ENCODE results near the gene ZNF143. TPM values are rescaled to one million over a fixed set of nuclear protein-coding genes. Genes with fewer than 3 reads are reported as not detected.

ZNF143 gene
- total and polyA plus RNA-seq, 12 donors: 6.1 to 28.8 (median 17.6) TPM

GRCh38 chr11:9461063-9461759, 399 bp downstream of the ZNF143 start:
- 0% methylated on average over 57 of the region's 57 CpGs for WGBS, 2 donors
- Histone ChIP-seq H3K36me3 (peaks cover 0 to 2% (median 0%) of the 10 kb centered on the region in 9 donors), H3K27ac (peak overlapping the region; percentile 95 to 100 (median 98)), H3K9me3 (no peaks in the 10 kb centered on the region), H3K4me1 (peaks cover 3 to 29% (median 21%) of the 10 kb centered on the region in 9 donors), H3K4me3 (peak overlapping the region; percentile 52 to 99 (median 72)), H3K27me3 (no peaks in the 10 kb centered on the region)
- ATAC-seq (peak; percentile 70 to 90 (median 82)), DNase-seq (peak; percentile 91 to 92)
- TF ChIP-seq CTCF (IDR thresholded peaks at IDR 0.05): no peak
- intact Hi-C loops (cut with DNase I): loop anchor here in 5 of 10 donors (2.0 to 5.0 kb wide), 5 partner anchors 76 to 151 kb away; partner anchors contain the start of genes IPO7 (in 1 of the 5), TMEM41B (in 1 of the 5) and WEE1 (in 1 of the 5)

- ATAC-seq: no peak
- no peak for DNase-seq
- Histone ChIP-seq H3K36me3 (peaks cover 0 to 6% (median 0%) of the 10 kb centered on the region in 9 donors), H3K4me3 (peak overlapping the region; percentile 52 to 99 (median 72)), H3K4me1 (peaks cover 3 to 29% (median 21%) of the 10 kb centered on the region in 9 donors), H3K27ac (peak overlapping the region; percentile 95 to 100 (median 98)), H3K9me3 (no peaks in the 10 kb centered on the region), H3K27me3 (no peaks in the 10 kb centered on the region)
- no peak for TF ChIP-seq CTCF (IDR thresholded peaks at IDR 0.05)
- intact Hi-C loops (cut with DNase I): loop anchor here in 5 of 10 donors (2.0 to 5.0 kb wide), 5 partner anchors 77 to 151 kb away; partner anchors contain the start of genes IPO7 (in 1 of the 5), TMEM41B (in 1 of the 5) and WEE1 (in 1 of the 5)
- 1 to 2% methylated on average over 10 of the region's 10 CpGs for WGBS, 2 donors
These were observed 935 bp downstream of the ZNF143 start for GRCh38 chr11:9461760-9462134.

GRCh38 chr11:9462172-9462799, 1.5 kb downstream of the ZNF143 start:
- H3K4me1 ChIP-seq: peaks cover 3 to 29% (median 21%) of the 10 kb centered on the region in 9 donors
- peaks cover 0 to 6% (median 0%) of the 10 kb centered on the region in 9 donors for H3K36me3 ChIP-seq
- TF ChIP-seq CTCF (IDR thresholded peaks at IDR 0.05): no peak
- H3K4me3 ChIP-seq: peak overlapping the region; percentile 52 to 99 (median 72)
- no peaks in the 10 kb centered on the region for H3K27me3 ChIP-seq
- H3K9me3 ChIP-seq: no peaks in the 10 kb centered on the region
- WGBS, 2 donors: 84 to 85% methylated on average over 16 of the region's 16 CpGs
- ATAC-seq (no peak), DNase-seq (no peak)
- H3K27ac ChIP-seq: peak overlapping the region in 9 of 10 donors; percentile 95 to 100 (median 98)
- intact Hi-C loops (cut with DNase I): loop anchor here in 4 of 10 donors (5.0 kb wide), 4 partner anchors 105 to 150 kb away; partner anchors contain the start of genes TMEM41B (in 1 of the 4) and WEE1 (in 1 of the 4)

GRCh38 chr11:9462806-9463537, 2.2 kb downstream of the ZNF143 start:
- H3K36me3 ChIP-seq: peaks cover 0 to 6% (median 0%) of the 10 kb centered on the region in 9 donors
- WGBS, 2 donors: 92% methylated on average over 7 to 8 of the region's 8 CpGs
- intact Hi-C loops (cut with DNase I): loop anchor here in 4 of 10 donors (5.0 kb wide), 4 partner anchors 104 to 151 kb away; partner anchors contain the start of genes TMEM41B (in 1 of the 4) and WEE1 (in 1 of the 4)
- no peaks in the 10 kb centered on the region for H3K27me3 ChIP-seq
- no peak for ATAC-seq
- H3K4me1 ChIP-seq: peaks cover 3 to 29% (median 21%) of the 10 kb centered on the region in 9 donors
- H3K4me3 ChIP-seq: no peak overlapping the region
- TF ChIP-seq CTCF (IDR thresholded peaks at IDR 0.05): no peak
- DNase-seq: no peak
- no peaks in the 10 kb centered on the region for H3K9me3 ChIP-seq
- H3K27ac ChIP-seq: peak overlapping the region in 6 of 10 donors; percentile 95 to 100 (median 98)

Measured in heart right ventricle (tissue), 16 donors.